Stimulated activated CD4-positive, alpha-beta T cell treated with anti-CD3 and anti-CD28 coated beads, Interleukin-12 subunit alpha, Interleukin-12 subunit beta, amount 100 ng/mL, for 4 hours (primary cell): ENCODE measurements around the gene ALG8.
"Not testable (repeated sequence)": the region's sequence is repeated elsewhere in the genome, so short reads cannot be mapped to it uniquely, and the experiment has no call there.

Experiments
- DNase-seq: peaks from one replicate; pipeline ENCODE4 v3.0.0-alpha.2; 2020

ALG8 gene

GRCh38 chr11:78067704-78068103 lies 71.7 kb downstream of the ALG8 start:
- DNase-seq: no peak

- DNase-seq: no peak
Observed at GRCh38 chr11:78066471-78066870, 73.0 kb downstream of the ALG8 start.

GRCh38 chr11:78065203-78065602 lies 74.2 kb downstream of the ALG8 start:
- DNase-seq: no peak

- DNase-seq: no peak
Observed at GRCh38 chr11:78063440-78064181, 75.8 kb downstream of the ALG8 start, which contains the start of gene THRSP. TSS of gene THRSP (plus strand) at chr11:78063861. CDS start at chr11:78063882, 21 bp downstream.

- no peak for DNase-seq
Observed at GRCh38 chr11:78062671-78063070, 76.8 kb downstream of the ALG8 start.

- DNase-seq: no peak
Observed at GRCh38 chr11:78061921-78062311, 77.5 kb downstream of the ALG8 start.

- DNase-seq: no peak
Observed at GRCh38 chr11:78061088-78061920, 78.1 kb downstream of the ALG8 start.

GRCh38 chr11:78060533-78060932 lies 78.9 kb downstream of the ALG8 start:
- DNase-seq: no peak

GRCh38 chr11:78059749-78060328 lies 79.6 kb downstream of the ALG8 start:
- DNase-seq: not testable (repeated sequence)

GRCh38 chr11:78057462-78058055 lies 81.9 kb downstream of the ALG8 start:
- no peak for DNase-seq

GRCh38 chr11:78056093-78056492 lies 83.3 kb downstream of the ALG8 start:
- DNase-seq: no peak

GRCh38 chr11:78054971-78055370 lies 84.5 kb downstream of the ALG8 start:
- DNase-seq: no peak

GRCh38 chr11:78050964-78051831 lies 88.2 kb downstream of the ALG8 start:
- no peak for DNase-seq
